ENCODE measurements around the gene KCNJ15.

Gene KCNJ15

GRCh38 chr21:38329162-38329561, 72.4 kb downstream of the KCNJ15 start:
- no peak for DNase-seq

DNA sequence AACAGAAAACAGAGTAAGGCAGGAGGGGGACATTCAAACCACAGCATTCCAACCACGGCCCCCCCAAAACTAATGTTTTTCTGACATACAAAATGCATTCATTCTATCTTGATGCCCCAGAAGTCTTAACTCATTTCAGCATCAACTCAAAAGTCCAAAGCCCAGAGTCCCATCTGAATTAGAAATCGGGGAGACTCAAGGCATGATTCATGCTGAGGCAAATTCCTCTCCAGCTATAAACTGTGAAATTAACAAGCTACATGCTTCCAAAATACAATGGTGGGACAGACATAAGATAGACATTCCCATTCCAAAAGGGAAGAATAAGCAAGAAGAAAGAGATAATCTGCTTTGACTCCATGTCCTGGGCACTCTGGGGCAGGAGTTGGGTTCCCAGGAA, 73.9 kb downstream of the KCNJ15 start:
- no peak for DNase-seq

- DNase-seq, result no peak
Observed at GRCh38 chr21:38333301-38334272, 76.8 kb downstream of the KCNJ15 start.

DNA sequence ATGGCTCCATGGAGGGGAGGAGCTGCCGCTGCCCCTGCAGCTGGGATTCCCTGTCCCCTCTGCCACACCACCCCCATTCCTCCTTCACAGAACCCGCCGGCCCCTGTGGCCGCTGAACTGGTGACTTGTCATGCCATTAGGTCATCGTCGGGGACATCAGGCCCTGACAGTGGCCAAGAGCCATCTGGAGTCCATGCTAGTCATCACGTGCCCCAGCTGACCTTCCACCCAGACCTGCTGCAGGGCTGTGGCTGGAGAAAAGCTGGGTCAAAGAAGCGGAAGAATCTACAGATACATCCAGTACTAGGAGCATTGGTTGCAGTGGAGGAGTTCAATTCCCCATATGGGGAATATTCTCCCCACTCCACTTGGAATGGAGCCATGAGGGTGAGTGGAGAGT, 78.1 kb downstream of the KCNJ15 start:
- no peak for DNase-seq

GRCh38 chr21:38337793-38338192, 81.0 kb downstream of the KCNJ15 start:
- DNase-seq, result no peak

- DNase-seq, result no peak
Observed at GRCh38 chr21:38340131-38340530, 83.3 kb downstream of the KCNJ15 start.

- DNase-seq, result no peak
Observed at GRCh38 chr21:38341546-38342012, 84.8 kb downstream of the KCNJ15 start.

- no peak for DNase-seq
Observed at GRCh38 chr21:38342739-38343138, 85.9 kb downstream of the KCNJ15 start.

- DNase-seq, result no peak
Observed at GRCh38 chr21:38343691-38344090, 86.9 kb downstream of the KCNJ15 start.

DNA sequence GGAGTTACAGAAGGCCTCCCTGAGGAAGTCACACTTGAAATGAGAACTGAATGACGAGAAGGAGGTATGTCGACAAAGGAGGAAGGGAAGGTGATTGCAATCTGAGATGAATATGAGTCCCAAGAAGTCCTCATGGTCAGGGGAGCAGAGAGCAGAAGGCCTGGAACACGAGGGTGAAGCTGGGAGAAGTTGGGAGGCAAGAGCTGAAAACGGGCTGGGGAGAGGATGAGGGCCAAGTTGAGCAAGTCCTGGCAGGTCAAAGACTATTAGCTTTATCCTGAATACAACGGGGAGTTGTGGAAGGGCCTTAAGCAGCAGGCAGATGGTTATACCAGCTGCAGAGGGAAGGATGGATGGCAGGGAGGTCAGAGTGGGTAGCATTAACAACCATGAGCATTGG, 89.5 kb downstream of the KCNJ15 start:
- no peak for DNase-seq

GRCh38 chr21:38349111-38349746, 92.4 kb downstream of the KCNJ15 start:
- DNase-seq, result no peak

GRCh38 chr21:38349977-38350376, 93.2 kb downstream of the KCNJ15 start:
- no peak for DNase-seq

DNA sequence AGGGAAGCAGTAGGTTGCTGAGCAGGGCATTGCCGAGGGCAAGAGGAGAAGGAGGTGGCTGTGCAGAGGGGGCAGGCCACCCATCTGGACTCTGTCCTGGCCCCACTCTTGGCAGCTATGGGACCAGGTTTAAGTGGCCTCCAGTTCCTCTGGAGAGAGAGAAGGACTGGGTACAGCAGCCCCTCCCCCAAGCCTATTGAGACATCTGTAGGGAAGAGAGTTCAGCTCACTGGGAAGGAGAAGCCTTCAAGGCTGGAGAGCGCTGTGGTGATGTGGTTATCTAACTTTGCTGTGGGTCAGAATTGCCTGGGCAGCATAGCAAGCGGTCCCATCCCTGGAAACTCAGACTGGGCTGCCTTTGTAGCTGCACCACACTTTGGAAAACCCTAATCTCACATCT, 93.9 kb downstream of the KCNJ15 start:
- no peak for DNase-seq

DNA sequence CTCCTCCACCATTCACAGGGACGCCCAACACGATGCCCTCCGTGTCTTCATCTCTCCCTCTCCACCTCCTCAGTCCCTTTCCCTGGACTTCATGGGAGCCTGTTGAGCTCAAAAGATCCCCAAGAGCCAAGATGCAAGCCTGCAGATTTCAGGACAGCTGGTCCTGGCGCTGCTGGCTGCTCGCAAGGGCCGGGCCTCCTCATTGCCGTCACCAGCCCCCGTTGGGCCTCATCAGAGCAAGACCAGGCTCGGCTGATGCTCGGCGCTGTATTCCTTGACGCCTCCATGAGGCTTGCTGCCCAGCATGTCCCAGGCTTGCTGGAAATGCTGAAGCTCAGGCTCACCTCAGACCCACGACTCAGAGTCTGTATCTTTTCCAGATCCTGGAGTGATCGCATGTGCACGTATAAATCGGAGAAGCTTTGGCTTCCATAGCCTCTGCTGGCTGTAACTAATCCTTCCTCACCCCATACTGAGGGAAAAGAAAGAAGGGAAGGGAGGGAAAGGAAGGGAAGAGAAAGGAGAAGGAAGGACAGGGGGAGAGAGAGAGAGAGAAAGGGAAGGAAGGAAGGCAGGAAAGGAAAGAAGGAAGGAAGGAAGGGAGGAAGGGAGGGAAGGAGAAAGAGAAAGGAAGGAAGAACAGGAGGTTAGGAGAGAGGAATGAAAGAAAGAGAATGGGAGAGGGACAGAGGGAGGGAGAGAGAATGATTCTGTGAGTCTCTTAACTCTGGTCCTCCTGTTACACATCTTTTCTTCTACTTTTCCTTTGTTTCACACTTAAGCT, 94.6 kb downstream of the KCNJ15 start:
- no peak for DNase-seq

GRCh38 chr21:38351961-38352521, 95.2 kb downstream of the KCNJ15 start:
- DNase-seq, result peak in 1 of 2 donors; percentile 8

DNA sequence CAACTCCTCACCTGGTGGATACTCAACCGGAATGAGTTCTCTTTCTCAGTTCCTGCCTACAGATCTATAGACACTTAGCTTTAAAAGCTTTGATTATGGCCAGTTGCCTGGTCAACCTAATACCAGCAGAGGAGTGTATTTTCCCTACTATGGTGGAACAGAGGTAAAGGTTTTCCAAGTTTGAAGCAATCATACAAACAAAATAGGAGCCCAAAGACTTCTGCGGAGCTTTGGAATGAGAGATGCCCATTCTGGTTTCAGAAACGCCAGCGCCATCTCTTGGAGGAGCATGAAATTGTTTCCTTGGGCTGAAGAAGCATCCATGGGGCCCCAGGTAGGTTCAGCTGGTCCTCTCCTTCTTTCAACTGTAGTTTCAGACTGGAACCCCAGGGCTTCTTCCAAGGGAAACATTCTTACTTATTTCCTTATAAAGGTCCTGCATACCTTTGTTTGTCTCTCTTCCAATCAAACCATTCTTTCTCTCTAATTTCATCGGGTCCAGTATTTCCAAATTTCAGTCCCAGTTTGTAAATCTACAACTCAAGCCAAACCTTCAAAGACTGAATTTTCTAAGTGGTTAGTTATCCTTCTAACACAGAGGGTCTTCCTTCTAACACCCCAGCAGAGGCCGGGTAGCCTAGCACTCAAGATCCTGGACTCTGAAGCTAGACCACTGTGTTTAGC, 95.9 kb downstream of the KCNJ15 start:
- peak; percentile 30 to 45 for DNase-seq

DNA sequence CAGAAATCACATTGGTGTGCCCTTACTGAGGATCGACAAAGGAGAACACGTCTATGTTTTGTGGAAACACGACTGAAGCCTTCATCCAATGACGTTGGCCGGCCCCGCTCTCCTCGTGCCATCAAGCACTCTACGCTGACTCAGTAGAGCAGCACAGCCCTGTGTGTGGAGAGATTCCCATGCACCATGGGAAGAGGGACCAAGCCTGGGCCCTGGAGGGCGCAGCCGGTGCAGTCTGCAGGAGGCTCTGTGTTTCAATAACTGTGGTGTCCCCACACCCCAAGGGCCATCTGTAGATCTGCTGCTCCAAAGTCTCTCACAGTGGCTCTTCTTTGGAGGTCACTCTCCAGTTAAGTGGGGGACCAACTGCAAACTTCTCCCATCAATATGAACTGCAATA, 97.4 kb downstream of the KCNJ15 start:
- DNase-seq, result no peak

GRCh38 chr21:38354746-38355145, 98.0 kb downstream of the KCNJ15 start:
- no peak for DNase-seq

- DNase-seq, result no peak
Observed at GRCh38 chr21:38355353-38355752, 98.6 kb downstream of the KCNJ15 start.

DNA sequence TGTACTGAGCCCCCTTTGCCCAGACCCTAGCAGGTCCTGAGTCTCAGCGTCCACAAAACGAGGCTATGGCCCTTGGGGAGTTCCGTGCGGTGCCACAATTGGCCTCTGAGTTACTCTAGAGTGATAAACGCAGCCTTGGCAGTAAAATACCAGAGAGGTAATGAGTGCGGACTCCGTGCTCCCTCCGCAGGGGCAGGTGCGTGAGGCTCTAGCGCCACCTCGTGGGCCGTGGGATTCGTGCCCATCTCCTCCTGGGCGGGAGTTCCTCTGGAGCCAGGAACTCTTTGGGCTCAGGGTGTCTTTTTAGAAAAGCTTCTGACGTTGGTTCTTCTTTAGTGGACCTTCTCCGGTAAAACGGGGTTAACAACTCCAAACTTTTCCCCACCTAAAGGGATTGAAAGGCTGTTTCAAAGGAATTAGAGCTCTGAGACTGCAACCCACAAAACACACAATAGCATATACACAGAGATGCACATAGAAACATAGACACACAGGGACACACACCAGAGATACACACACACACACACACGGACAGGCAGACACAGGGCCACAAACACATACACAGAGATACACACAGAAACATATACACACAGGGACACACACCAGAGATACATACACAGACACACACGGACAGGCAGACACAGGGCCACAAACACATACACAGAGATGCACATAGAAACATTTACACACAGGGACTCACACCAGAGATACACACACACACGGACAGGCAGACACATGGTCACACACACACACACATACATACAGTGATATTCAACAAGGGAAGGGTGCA, 99.4 kb downstream of the KCNJ15 start:
- peak; percentile 55 to 57 for DNase-seq
